Mesothelial cell of epicardium (in vitro differentiated cells): Measurements from ENCODE around the gene HOMEZ. TPM values are rescaled to one million over a fixed set of nuclear protein-coding genes. Genes with fewer than 3 reads are reported as not detected.

Experiments used
- DNase-seq, 2 experiments: peaks; one replicate each; pipeline ENCODE4 v3.0.0; 2021; ENCODE audit warnings: low spot score in 2 of 2; ENCODE audit not compliant: unreplicated experiment in 2 of 2
- H3K27ac Mint-ChIP-seq: 2 replicates; pipeline ENCODE4 v1.8.0; 2021; ENCODE audit warnings: mixed read lengths
- H3K27me3 Mint-ChIP-seq: 2 replicates; pipeline ENCODE4 v1.8.0; 2021; ENCODE audit warnings: low read depth, mixed read lengths
- H3K36me3 Mint-ChIP-seq: 2 replicates; pipeline ENCODE4 v1.8.0; 2021; ENCODE audit warnings: mixed read lengths
- H3K4me1 Mint-ChIP-seq: 2 replicates; pipeline ENCODE4 v1.8.0; 2021; ENCODE audit warnings: mixed read lengths
- H3K4me3 Mint-ChIP-seq: 2 replicates; pipeline ENCODE4 v1.8.0; 2021; ENCODE audit warnings: mild to moderate bottlenecking, moderate library complexity, mixed read lengths
- H3K9me3 Mint-ChIP-seq: 2 replicates; pipeline ENCODE4 v1.8.0; 2021; ENCODE audit warnings: mixed read lengths
- total RNA-seq: library from RNA; stranded (reverse); gene quantifications from 3 replicates; pipeline ENCODE4 v1.2.1, GENCODE V29; 2021
- TF ChIP-seq, protein P1 (sequence below): fragments of 200-600 bp; sonication (generic); IDR thresholded peaks from one replicate; pipeline ENCODE4 v1.5.0; 2021; ENCODE audit warnings: antibody characterized with exemption; ENCODE audit not compliant: unreplicated experiment

Gene HOMEZ
- total RNA-seq, 1 donor from 2014 or later: 14.4 TPM

DNA sequence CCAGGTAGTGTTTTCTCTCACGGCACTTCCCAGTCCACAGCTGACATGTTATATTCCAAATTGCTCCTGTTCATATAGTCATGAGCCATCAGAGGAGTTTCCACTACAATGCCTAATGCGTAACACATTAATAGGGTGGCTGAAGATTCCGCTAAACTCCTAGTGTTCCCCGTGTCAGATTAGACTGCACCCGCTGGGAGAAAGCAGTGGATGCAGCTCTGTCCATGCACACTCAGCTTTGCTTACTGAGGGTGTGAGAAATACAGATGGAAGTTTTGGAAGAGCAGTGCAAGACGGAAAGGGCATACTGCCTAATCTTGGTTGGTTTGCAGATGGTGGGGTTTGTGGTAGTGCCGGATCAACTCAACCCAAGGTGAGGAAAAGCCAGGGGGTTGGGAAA lies 11.2 kb upstream of the HOMEZ start:
- Mint-ChIP-seq H3K4me3 (no peak overlapping the region), H3K4me1 (peaks cover 24% of the 10 kb centered on the region), H3K27ac (no peak overlapping the region), H3K9me3 (no peaks in the 10 kb centered on the region), H3K27me3 (peaks cover 16% of the 10 kb centered on the region), H3K36me3 (no peaks in the 10 kb centered on the region)
- TF ChIP-seq, protein P1, sequence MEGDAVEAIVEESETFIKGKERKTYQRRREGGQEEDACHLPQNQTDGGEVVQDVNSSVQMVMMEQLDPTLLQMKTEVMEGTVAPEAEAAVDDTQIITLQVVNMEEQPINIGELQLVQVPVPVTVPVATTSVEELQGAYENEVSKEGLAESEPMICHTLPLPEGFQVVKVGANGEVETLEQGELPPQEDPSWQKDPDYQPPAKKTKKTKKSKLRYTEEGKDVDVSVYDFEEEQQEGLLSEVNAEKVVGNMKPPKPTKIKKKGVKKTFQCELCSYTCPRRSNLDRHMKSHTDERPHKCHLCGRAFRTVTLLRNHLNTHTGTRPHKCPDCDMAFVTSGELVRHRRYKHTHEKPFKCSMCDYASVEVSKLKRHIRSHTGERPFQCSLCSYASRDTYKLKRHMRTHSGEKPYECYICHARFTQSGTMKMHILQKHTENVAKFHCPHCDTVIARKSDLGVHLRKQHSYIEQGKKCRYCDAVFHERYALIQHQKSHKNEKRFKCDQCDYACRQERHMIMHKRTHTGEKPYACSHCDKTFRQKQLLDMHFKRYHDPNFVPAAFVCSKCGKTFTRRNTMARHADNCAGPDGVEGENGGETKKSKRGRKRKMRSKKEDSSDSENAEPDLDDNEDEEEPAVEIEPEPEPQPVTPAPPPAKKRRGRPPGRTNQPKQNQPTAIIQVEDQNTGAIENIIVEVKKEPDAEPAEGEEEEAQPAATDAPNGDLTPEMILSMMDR: no peak
- DNase-seq: no peak

DNA sequence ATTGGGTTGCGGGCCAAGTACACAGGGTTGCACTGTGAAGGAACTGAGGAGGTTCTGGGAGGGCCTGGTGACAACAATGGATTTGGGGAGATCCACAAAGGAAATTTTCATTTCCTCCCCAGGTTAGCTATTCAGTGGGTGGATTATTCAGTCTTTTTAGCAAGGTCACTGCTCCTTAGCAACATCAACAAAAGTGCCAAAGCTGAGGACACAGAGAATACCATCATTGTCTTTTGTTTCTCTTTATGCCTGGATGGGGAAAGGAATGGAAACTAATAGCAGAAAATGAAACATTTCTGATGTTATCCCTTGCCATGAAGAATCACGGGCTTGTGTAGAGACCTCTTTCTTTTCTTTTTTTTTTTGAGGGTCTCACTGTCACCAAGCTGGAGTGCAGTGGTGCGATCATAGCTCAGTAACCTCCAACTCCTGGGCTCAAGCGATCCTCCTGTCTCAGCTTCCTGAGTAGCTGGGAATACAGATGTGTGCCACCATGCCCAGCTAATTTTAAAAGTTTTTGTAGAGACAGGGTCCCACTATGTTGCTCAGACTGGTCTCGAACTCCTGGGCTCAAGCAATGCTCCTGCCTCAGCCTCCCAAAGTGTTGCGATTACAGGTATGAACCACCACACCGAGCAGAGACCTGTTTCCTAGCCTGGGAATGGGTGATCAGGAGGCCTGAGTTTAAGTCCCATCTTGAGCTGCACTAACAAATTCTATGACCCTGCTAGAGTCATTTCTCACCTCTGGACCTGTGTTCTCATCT lies 10.3 kb upstream of the HOMEZ start:
- Mint-ChIP-seq H3K4me1 (peaks cover 24% of the 10 kb centered on the region), H3K36me3 (no peaks in the 10 kb centered on the region), H3K9me3 (no peaks in the 10 kb centered on the region), H3K27ac (no peak overlapping the region), H3K4me3 (no peak overlapping the region), H3K27me3 (peaks cover 20% of the 10 kb centered on the region)
- TF ChIP-seq, protein P1: no peak
- DNase-seq: no peak

DNA sequence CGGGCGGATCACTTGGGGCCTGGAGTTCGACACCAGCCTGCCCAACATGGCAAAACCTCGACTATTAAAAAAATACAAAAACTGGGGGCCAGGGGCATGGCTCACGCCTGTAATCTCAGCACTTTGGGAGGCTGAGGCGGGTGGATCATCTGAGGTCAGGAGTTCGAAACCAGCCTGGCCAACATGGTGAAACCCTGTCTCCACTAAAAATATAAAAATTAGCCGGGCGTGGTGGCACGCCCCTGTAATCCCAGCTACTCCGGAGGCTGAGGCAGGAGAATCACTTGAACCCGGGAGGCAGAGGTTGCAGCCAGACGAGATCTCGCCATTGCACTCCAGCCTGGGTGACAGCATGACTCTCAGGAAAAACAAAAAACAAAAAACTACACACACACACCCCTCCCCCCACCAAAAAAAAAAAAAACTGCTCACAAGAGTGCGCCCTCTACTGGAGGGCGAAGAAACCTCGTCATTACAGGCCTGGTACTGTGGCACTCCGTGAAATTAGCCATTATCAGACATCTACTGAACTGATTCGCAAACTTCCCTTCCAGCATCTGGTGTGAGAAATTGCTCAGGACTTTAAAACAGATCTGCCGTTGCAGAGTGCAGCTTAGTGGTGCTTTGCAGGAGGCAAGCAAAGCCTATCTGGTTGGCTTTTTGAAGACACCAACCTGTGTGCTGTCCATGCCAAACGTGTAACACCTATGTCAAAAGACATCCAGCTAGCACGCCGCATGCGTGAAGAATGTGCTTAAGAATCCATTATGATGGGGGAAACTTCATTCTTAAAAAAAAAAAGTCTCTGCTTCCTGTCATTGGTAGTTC lies 9.0 kb upstream of the HOMEZ start:
- Mint-ChIP-seq H3K27me3 (peaks cover 20% of the 10 kb centered on the region), H3K4me3 (no peak overlapping the region), H3K9me3 (no peaks in the 10 kb centered on the region), H3K27ac (no peak overlapping the region), H3K36me3 (no peaks in the 10 kb centered on the region), H3K4me1 (peaks cover 14% of the 10 kb centered on the region)
- no peak for DNase-seq
- TF ChIP-seq, protein P1: peak; percentile 86

DNA sequence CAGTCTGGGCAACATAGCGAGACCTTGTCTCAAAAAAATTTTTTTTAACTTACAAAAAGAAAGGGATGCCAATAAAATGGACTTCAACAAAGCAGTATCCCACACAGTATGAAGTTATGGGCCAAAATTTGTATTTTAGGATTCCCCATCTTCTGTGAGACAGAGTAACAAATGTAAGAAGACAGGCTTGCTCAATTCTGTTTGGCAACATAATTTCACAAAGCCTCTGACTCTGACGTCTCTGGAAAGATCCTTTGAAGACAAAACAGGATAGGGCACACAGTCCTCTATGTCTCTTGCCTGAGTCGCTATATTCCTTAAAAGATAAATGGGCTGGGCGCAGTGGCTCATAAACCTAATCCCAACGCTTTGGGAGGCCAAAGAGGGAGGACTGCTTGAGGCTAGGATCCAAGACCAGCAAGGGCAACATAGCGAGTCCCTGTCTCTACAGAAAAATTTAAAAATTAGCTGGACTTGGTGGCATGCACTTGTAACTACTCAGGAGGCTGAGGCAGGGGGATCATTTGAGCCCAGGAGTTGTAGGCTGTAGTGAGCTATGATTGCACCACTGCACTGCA lies 1.1 kb upstream of the HOMEZ start:
- Mint-ChIP-seq H3K4me3 (peak overlapping the region; percentile 96), H3K9me3 (no peaks in the 10 kb centered on the region), H3K4me1 (peaks cover 22% of the 10 kb centered on the region), H3K36me3 (no peaks in the 10 kb centered on the region), H3K27me3 (peaks cover 7% of the 10 kb centered on the region), H3K27ac (peak overlapping the region; percentile 99)
- TF ChIP-seq, protein P1: no peak
- DNase-seq: no peak

DNA sequence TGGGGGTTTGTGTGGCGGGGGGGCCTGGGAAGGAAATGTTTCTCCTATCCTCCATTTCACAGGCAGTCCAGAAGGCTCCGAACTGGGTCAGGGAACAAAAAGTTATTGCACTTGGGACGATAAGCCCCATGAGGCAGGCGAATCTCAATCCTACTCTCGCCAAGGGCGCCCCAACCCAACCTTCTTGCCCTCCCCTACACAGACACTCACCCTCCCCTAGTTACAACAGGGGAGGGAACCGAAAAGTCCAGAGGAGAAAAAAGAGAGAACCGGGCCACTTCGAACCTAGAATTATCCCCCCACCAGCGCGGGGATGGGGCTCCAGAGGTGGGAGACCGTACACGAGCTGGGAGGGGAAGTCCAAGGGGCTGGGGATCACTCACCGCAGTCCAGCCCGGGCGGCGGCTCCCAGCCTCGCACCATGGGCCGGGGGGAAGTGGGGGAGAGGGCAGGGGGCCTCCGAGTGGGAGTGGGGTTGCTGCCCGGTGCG lies 357 bp downstream of the HOMEZ start:
- TF ChIP-seq, protein P1: no peak
- no peaks in the 10 kb centered on the region for H3K36me3 Mint-ChIP-seq
- H3K27me3 Mint-ChIP-seq: peaks cover 2% of the 10 kb centered on the region
- DNase-seq: no peak
- H3K4me1 Mint-ChIP-seq: peaks cover 22% of the 10 kb centered on the region
- peak overlapping the region; percentile 94 for H3K27ac Mint-ChIP-seq
- no peaks in the 10 kb centered on the region for H3K9me3 Mint-ChIP-seq
- H3K4me3 Mint-ChIP-seq: peak overlapping the region; percentile 96
